GM12801 (cell line): ENCODE results near the gene EPHB1.

Source experiments
- CTCF ChIP-seq: IDR thresholded peaks from one replicate; pipeline ENCODE4 v1.5.1; 2011; ENCODE audit warnings: control low read depth; ENCODE audit not compliant: insufficient read length; ENCODE audit errors: extremely low read depth

The EPHB1 gene

DNA sequence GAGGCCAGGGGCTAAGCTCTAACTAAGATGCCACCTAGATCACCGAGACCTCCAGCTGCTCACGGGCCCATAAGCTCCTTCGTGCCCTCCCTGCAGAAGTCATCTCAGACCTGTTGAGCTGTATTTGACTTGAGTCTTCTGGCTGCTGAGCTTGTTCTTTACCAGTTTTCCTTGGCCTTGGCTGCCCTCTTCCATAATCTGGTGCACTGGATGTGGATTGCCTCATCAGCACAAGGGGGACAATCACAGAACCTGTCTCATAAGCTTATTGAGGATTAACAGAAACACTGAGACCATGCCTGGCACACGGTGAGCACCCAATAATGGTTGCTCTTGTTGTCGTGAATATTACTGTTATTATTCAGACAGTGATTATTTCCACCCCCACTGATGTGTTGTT lies 101.1 kb downstream of the EPHB1 start:
- no peak for TF ChIP-seq CTCF

DNA sequence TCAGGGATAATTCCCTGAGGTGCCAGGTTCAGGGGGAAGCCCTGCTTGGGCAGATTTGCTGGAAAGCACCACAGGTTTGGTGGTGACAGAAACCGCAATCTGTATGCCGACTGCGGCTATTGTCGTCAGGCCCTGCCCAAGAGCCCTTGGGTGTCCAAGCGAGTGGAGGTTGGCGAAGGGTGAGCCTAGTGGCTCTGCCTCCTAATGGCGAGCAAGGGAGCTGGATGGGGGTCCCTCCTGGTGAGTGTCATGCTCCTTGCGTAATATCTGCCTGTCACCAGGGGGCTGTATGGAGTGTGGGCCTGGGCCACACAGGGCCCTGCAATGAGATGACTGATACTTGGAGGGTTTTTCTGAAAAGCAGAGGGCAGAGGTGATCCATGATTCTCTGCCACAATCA lies 101.6 kb downstream of the EPHB1 start:
- TF ChIP-seq CTCF = no peak

DNA sequence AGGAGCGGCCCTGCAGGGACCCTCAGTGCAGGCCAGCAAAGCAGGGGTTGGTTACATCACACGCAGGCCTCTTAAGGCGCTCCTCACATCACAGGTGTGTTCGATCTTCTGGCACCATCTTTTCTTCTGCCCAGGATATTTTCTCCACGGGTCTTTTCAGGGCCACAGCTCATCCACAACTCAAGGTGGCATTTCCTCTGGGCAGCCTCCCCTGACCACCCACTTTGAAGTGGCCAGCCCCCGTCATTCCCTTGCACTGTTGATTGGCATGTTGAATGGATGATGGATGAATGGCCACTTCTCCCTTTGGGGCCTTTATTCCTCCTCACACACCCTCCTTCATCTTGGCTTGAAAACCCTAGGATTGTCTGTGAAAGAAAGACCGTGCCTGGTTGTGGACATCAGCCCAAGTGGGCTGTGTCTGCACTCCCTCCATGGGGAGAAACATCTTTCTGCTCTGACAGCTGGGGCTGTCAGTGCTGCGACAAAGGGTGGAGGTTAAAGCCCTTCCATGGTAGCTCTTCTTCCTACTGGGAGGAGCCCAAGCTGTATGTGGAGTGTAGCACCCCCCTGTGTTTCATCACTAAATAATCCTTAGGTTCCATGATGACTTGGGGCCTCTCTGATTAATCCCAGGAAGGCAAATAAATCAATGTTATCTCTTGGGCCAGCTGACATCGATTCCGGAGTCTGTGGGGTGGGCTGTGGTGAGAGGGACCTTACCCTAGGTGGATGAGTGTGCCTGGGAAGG lies 102.5 kb downstream of the EPHB1 start:
- TF ChIP-seq CTCF = no peak

DNA sequence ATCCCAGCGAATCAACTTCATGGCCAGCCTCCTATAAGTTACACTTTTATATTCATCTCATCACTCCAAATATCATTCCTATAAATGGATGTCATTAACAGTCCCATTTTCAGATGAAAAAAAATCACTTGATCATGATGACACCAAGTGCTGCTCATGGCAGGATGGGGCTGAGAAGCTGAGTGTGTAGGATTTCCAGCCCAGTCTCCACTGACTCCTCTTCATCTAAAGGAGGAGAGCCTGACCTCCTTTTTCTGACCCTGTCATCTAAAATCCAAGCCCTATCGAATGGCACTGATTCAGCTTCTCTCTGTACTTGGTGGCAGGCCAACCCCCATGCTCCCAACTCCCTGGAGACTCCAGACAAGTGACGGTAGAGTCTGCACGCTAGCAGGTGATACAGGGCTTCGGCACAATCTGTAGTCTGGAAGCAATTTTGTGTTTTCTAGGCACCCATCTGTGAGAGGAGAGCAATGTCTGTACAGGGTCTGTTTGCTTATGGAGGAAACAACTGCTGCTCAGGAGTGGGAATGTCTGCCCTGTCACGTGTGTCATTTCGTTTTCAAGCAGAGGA lies 103.2 kb downstream of the EPHB1 start:
- TF ChIP-seq CTCF = no peak

DNA sequence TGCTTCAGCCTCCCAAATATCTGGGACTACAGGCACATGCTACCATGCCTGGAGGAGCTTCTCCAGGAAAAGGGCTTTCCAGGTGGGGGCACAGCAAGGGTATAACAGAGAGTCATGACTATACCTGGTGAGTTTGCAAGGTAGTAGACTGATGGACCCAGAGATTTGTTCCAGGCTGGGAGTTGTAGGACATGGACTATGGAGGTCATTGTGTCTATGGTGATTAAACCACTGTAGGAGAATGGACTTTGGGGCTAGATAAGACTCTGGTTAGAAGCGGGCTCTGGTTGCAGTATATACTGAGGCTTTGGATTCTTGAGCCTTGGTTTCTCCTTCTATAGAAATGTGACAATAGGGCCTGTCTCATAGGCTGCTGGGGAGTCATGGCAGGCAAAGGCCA lies 104.7 kb downstream of the EPHB1 start:
- TF ChIP-seq CTCF = no peak

DNA sequence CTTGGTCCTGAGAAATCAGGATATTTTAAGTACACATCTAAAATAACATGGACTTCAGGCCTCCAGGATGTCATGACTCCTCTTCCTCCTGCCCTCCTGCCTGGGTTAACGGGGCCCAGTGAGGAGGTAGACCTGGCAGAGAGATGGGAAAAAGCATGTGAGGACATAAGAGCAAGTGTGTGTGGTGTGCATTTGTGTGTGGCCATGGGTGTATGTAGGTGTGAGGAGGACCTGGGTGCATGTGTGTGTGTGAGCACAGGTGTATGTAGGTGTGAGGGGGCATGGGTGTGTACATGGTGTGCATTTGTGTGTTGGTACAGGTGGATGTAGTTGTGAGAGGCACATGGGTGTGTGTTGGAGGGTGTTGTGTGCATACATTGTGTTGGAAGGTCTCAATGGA lies 105.4 kb downstream of the EPHB1 start:
- TF ChIP-seq CTCF = no peak

DNA sequence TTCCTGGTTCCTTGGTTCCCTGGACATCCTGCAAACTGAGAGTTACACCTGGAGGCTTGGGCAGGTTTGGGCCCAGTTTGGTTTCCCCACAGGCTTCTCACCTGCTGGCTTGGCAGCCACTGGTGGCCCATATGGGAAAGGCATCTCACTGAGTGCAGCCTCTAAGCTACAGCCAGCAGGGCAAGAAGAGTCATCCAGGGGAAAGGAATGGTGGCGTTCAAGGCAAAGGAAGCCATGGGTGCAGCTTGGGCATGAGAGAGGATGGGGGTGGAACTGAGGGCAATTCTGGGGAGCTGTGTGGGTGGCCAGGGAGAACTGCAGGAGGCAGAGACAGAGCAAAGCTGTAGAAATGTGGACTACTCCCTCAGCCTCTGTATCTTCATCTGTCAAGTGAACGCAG lies 106.4 kb downstream of the EPHB1 start:
- no peak for TF ChIP-seq CTCF
